Breast epithelium (tissue), 4 donors: ENCODE data around the gene ABTB2. TPM values are rescaled to one million over a fixed set of nuclear protein-coding genes. Genes with fewer than 3 reads are reported as not detected.

Experiments used
- DNase-seq, 2 donors: peaks; one replicate each; pipeline ENCODE4 v3.0.0-alpha.2; 2019; ENCODE audit warnings: low spot score in 2 of 2
- H3K27ac ChIP-seq, 2 donors: fragments of 200-600 bp; sonication (generic) in 1 of 2; one replicate each; pipeline ENCODE4 v1.5.1; 2016 to 2019; ENCODE audit warnings: mild to moderate bottlenecking in 1 of 2
- H3K27me3 ChIP-seq, 2 donors: fragments of 200-600 bp; sonication (generic) in 1 of 2; one replicate each; pipeline versions ENCODE4 v1.5.1 to v1.6.0; 2017 to 2019; ENCODE audit warnings: control low read depth in 1 of 2, mild to moderate bottlenecking in 1 of 2
- H3K36me3 ChIP-seq: fragments of 200-600 bp; one replicate; pipeline ENCODE4 v1.5.1; 2019
- H3K4me1 ChIP-seq, 2 donors: fragments of 200-600 bp; sonication (generic); one replicate each; pipeline ENCODE4 v1.5.1; 2016 to 2019; ENCODE audit warnings: control low read depth in 1 of 2
- H3K4me3 ChIP-seq, 3 donors: fragments of 200-600 bp; sonication (generic); 1 replicate in 2 of 3; 2 replicates in 1 of 3; pipeline ENCODE4 v1.5.1; 2016 to 2019; ENCODE audit warnings: mild to moderate bottlenecking in 3 of 3, moderate library complexity in 2 of 3
- H3K9me3 ChIP-seq, 2 donors: fragments of 200-600 bp; sonication (generic) in 1 of 2; one replicate each; pipeline ENCODE4 v1.5.1; 2016 to 2019; ENCODE audit warnings: control low read depth in 1 of 2
- CTCF ChIP-seq, 3 donors: fragments of 450-650 bp; IDR thresholded peaks; one replicate each; pipeline ENCODE4 v1.5.1; 2016 to 2017; ENCODE audit warnings: antibody characterized with exemption in 3 of 3, mild to moderate bottlenecking in 3 of 3, moderate library complexity in 3 of 3
- POLR2A ChIP-seq: fragments of 450-650 bp; IDR thresholded peaks from one replicate; pipeline ENCODE4 v1.6.1; 2016; ENCODE audit warnings: antibody characterized with exemption, mild to moderate bottlenecking, moderate library complexity
- POLR2AphosphoS5 ChIP-seq, 3 donors: sonication (generic); formaldehyde crosslinking; IDR thresholded peaks; one replicate each; pipeline ENCODE4 v1.6.1; 2017; ENCODE audit warnings: antibody characterized with exemption in 3 of 3
- intact Hi-C: fragments of 100-400 bp; cut with DNase I; formaldehyde crosslinking; loops from one replicate; pipeline ENCODE4 v1.15.1; 2023; ENCODE audit warnings: low total_unique reads
- total RNA-seq, 3 donors: library from RNA; depleted of rRNA; stranded (reverse); fragments of >200 nt; gene quantifications; one replicate each; pipeline ENCODE4 v1.1.0, GENCODE V29; 2016

The ABTB2 gene
- total RNA-seq, 3 donors from 2014 or later = 1.3 to 5.6 (median 1.9) TPM

- Histone ChIP-seq H3K4me3 (no peak overlapping the region), H3K27me3 (no peaks in the 10 kb centered on the region), H3K27ac (no peak overlapping the region), H3K36me3 (no peaks in the 10 kb centered on the region), H3K4me1 (peaks cover 0 to 3% of the 10 kb centered on the region in 2 donors), H3K9me3 (no peaks in the 10 kb centered on the region)
- intact Hi-C loops = no loop called here
- TF ChIP-seq POLR2AphosphoS5 (IDR thresholded peaks at IDR 0.05) (no peak), CTCF (IDR thresholded peaks at IDR 0.05) (no peak), POLR2A (no peak)
- no peak for DNase-seq
These were observed 17.2 kb downstream of the ABTB2 start for GRCh38 chr11:34340653-34341052.

GRCh38 chr11:34339149-34340064 is 18.4 kb downstream of the ABTB2 start:
- no peak for DNase-seq
- Histone ChIP-seq H3K27ac (no peak overlapping the region), H3K4me3 (no peak overlapping the region), H3K27me3 (no peaks in the 10 kb centered on the region), H3K4me1 (no peaks in the 10 kb centered on the region), H3K9me3 (no peaks in the 10 kb centered on the region), H3K36me3 (no peaks in the 10 kb centered on the region)
- intact Hi-C loops = no loop called here
- no peak for TF ChIP-seq POLR2A
- no peak for TF ChIP-seq CTCF (IDR thresholded peaks at IDR 0.05)
- no peak for TF ChIP-seq POLR2AphosphoS5 (IDR thresholded peaks at IDR 0.05)

GRCh38 chr11:34337016-34337415 is 20.8 kb downstream of the ABTB2 start:
- H3K9me3 ChIP-seq = no peaks in the 10 kb centered on the region
- no peaks in the 10 kb centered on the region for H3K36me3 ChIP-seq
- no peak for DNase-seq
- no peaks in the 10 kb centered on the region for H3K27me3 ChIP-seq
- H3K27ac ChIP-seq = no peak overlapping the region
- TF ChIP-seq POLR2AphosphoS5 (IDR thresholded peaks at IDR 0.05) = no peak
- no peak for TF ChIP-seq CTCF (IDR thresholded peaks at IDR 0.05)
- TF ChIP-seq POLR2A = no peak
- no peaks in the 10 kb centered on the region for H3K4me1 ChIP-seq
- H3K4me3 ChIP-seq = no peak overlapping the region
- intact Hi-C loops = no loop called here

GRCh38 chr11:34335801-34336200 is 22.0 kb downstream of the ABTB2 start:
- no peaks in the 10 kb centered on the region for H3K36me3 ChIP-seq
- H3K4me1 ChIP-seq = no peaks in the 10 kb centered on the region
- H3K4me3 ChIP-seq = no peak overlapping the region
- no peak overlapping the region for H3K27ac ChIP-seq
- no peak for DNase-seq
- intact Hi-C loops = no loop called here
- no peaks in the 10 kb centered on the region for H3K27me3 ChIP-seq
- H3K9me3 ChIP-seq = no peaks in the 10 kb centered on the region
- TF ChIP-seq POLR2AphosphoS5 (IDR thresholded peaks at IDR 0.05) = no peak
- no peak for TF ChIP-seq POLR2A
- no peak for TF ChIP-seq CTCF (IDR thresholded peaks at IDR 0.05)

GRCh38 chr11:34335331-34335730 is 22.5 kb downstream of the ABTB2 start:
- intact Hi-C loops = no loop called here
- Histone ChIP-seq H3K9me3 (no peaks in the 10 kb centered on the region), H3K4me1 (no peaks in the 10 kb centered on the region), H3K4me3 (no peak overlapping the region), H3K27ac (no peak overlapping the region), H3K27me3 (no peaks in the 10 kb centered on the region), H3K36me3 (no peaks in the 10 kb centered on the region)
- DNase-seq = no peak
- TF ChIP-seq POLR2A = no peak
- no peak for TF ChIP-seq POLR2AphosphoS5 (IDR thresholded peaks at IDR 0.05)
- TF ChIP-seq CTCF (IDR thresholded peaks at IDR 0.05) = no peak
